H9 (cell line): ENCODE results near the gene RBL2. TPM values are rescaled to one million over a fixed set of nuclear protein-coding genes. Genes with fewer than 3 reads are reported as not detected.

Experiments used
- DNase-seq: peaks from one replicate; pipeline ENCODE4 v3.0.0-alpha.2; 2017
- H2AFZ ChIP-seq: one replicate; pipeline ENCODE4 v1.6.1; 2013; ENCODE audit warnings: mild to moderate bottlenecking, low read length, control low read depth, moderate library complexity
- H2AK5ac ChIP-seq: 2 replicates; pipeline ENCODE4 v1.6.1; 2013; ENCODE audit warnings: low read length, control low read depth, mixed read lengths; ENCODE audit not compliant: insufficient read length
- H2BK120ac ChIP-seq: one replicate; pipeline ENCODE4 v1.6.1; 2013; ENCODE audit warnings: low read depth, mild to moderate bottlenecking, low read length, control low read depth, inconsistent platforms; ENCODE audit not compliant: poor library complexity, severe bottlenecking
- H2BK12ac ChIP-seq: 2 replicates; pipeline ENCODE4 v1.6.1; 2013; ENCODE audit warnings: low read length, control low read depth, mixed read lengths, low read depth; ENCODE audit not compliant: insufficient read length
- H2BK15ac ChIP-seq: 2 replicates; pipeline ENCODE4 v1.6.1; 2013; ENCODE audit warnings: low read depth, low read length, control low read depth
- H2BK20ac ChIP-seq: one replicate; pipeline ENCODE4 v1.6.1; 2013; ENCODE audit warnings: low read depth, mild to moderate bottlenecking, low read length, control low read depth, inconsistent platforms; ENCODE audit not compliant: poor library complexity, severe bottlenecking
- H2BK5ac ChIP-seq: 2 replicates; pipeline ENCODE4 v1.6.1; 2013; ENCODE audit warnings: low read length, control low read depth, mixed read lengths; ENCODE audit not compliant: insufficient read length
- H3K14ac ChIP-seq: 2 replicates; pipeline ENCODE4 v1.6.1; 2013; ENCODE audit warnings: low read length, control low read depth; ENCODE audit not compliant: insufficient read depth
- H3K18ac ChIP-seq: 2 replicates; pipeline ENCODE4 v1.6.1; 2013; ENCODE audit warnings: low read depth, mild to moderate bottlenecking, mixed read lengths, low read length, control low read depth; ENCODE audit not compliant: insufficient read length
- H3K23ac ChIP-seq: 2 replicates; pipeline ENCODE4 v1.6.1; 2013; ENCODE audit warnings: low read length, control low read depth, mixed read lengths, low read depth; ENCODE audit not compliant: insufficient read length
- H3K23me2 ChIP-seq: 2 replicates; pipeline ENCODE4 v1.6.1; 2013; ENCODE audit warnings: low read depth, mild to moderate bottlenecking, mixed read lengths, low read length, control low read depth; ENCODE audit not compliant: insufficient read length, poor library complexity, severe bottlenecking
- H3K27ac ChIP-seq: 2 replicates; pipeline ENCODE4 v1.5.1; 2013; ENCODE audit warnings: low read length, control low read depth, mixed read lengths, low read depth; ENCODE audit not compliant: insufficient read length
- H3K27me3 ChIP-seq: 2 replicates; pipeline ENCODE4 v1.6.1; 2013; ENCODE audit warnings: low read length, control low read depth, inconsistent platforms; ENCODE audit not compliant: insufficient read depth
- H3K4ac ChIP-seq: 2 replicates; pipeline ENCODE4 v1.6.1; 2013; ENCODE audit warnings: low read depth, mild to moderate bottlenecking, control low read depth, inconsistent platforms, low read length, moderate library complexity
- H3K4me1 ChIP-seq: 2 replicates; pipeline ENCODE4 v1.6.1; 2013; ENCODE audit warnings: low read length, control low read depth, inconsistent platforms; ENCODE audit not compliant: insufficient read depth
- H3K4me2 ChIP-seq: 2 replicates; pipeline ENCODE4 v1.6.1; 2013; ENCODE audit warnings: low read length, control low read depth, mixed read lengths; ENCODE audit not compliant: insufficient read length, insufficient read depth
- H3K56ac ChIP-seq: 2 replicates; pipeline ENCODE4 v1.6.1; 2013; ENCODE audit warnings: low read depth, mild to moderate bottlenecking, mixed read lengths, low read length, control low read depth; ENCODE audit not compliant: insufficient read length
- H3K79me1 ChIP-seq: 2 replicates; pipeline ENCODE4 v1.6.1; 2013; ENCODE audit warnings: low read depth, mild to moderate bottlenecking, moderate library complexity, low read length, control low read depth, inconsistent platforms; ENCODE audit not compliant: insufficient read depth, poor library complexity, severe bottlenecking
- H3K79me2 ChIP-seq: 2 replicates; pipeline ENCODE4 v1.6.1; 2013; ENCODE audit warnings: low read length, control low read depth, inconsistent platforms; ENCODE audit not compliant: insufficient read depth
- H3K9ac ChIP-seq: 2 replicates; pipeline ENCODE4 v1.6.1; 2013; ENCODE audit warnings: low read length, control low read depth, mixed read lengths; ENCODE audit not compliant: insufficient read length; ENCODE audit errors: extremely low read depth
- H3K9me3 ChIP-seq: one replicate; pipeline ENCODE4 v1.6.1; 2013; ENCODE audit warnings: low read depth, low read length, inconsistent platforms; ENCODE audit not compliant: control insufficient read depth
- H3T11ph ChIP-seq: one replicate; pipeline ENCODE4 v1.6.1; 2013; ENCODE audit warnings: mild to moderate bottlenecking, low read length, control low read depth, inconsistent platforms
- H4K20me1 ChIP-seq: one replicate; pipeline ENCODE4 v1.6.1; 2013; ENCODE audit not compliant: control insufficient read depth, insufficient read length, insufficient read depth
- H4K5ac ChIP-seq: 2 replicates; pipeline ENCODE4 v1.6.1; 2013; ENCODE audit warnings: low read depth, mild to moderate bottlenecking, mixed read lengths, low read length, control low read depth; ENCODE audit not compliant: insufficient read length
- H4K8ac ChIP-seq: replicated peaks from 2 replicates; pipeline ENCODE4 v1.6.1; 2013; ENCODE audit warnings: low read length, control low read depth, mixed read lengths, low read depth; ENCODE audit not compliant: insufficient read length
- H4K91ac ChIP-seq: 2 replicates; pipeline ENCODE4 v1.6.1; 2013; ENCODE audit warnings: low read depth, mild to moderate bottlenecking, moderate library complexity, mixed read lengths, low read length, control low read depth; ENCODE audit not compliant: insufficient read length
- H3K27ac Mint-ChIP-seq, 3 experiments: 2 replicates in 2 of 3; 3 replicates in 1 of 3; pipeline ENCODE4 v1.8.0; 2020 to 2021; ENCODE audit warnings: mixed read lengths in 3 of 3, mild to moderate bottlenecking in 1 of 3, moderate library complexity in 1 of 3
- H3K27me3 Mint-ChIP-seq: 2 replicates; pipeline ENCODE4 v1.8.0; 2021; ENCODE audit warnings: low read depth, mild to moderate bottlenecking, moderate library complexity, mixed read lengths
- H3K36me3 Mint-ChIP-seq, 3 experiments: 2 replicates in 2 of 3; 3 replicates in 1 of 3; pipeline ENCODE4 v1.8.0; 2020 to 2021; ENCODE audit warnings: low read depth in 3 of 3, mixed read lengths in 3 of 3; ENCODE audit not compliant: insufficient read depth in 1 of 3
- H3K4me1 Mint-ChIP-seq, 2 experiments: 2 replicates each; pipeline ENCODE4 v1.8.0; 2020; ENCODE audit warnings: mixed read lengths in 2 of 2
- H3K4me3 Mint-ChIP-seq, 2 experiments: 2 replicates in 1 of 2; 3 replicates in 1 of 2; pipeline ENCODE4 v1.8.0; 2020 to 2021; ENCODE audit warnings: mild to moderate bottlenecking in 2 of 2, mixed read lengths in 2 of 2, moderate library complexity in 1 of 2
- H3K9me3 Mint-ChIP-seq, 2 experiments: 2 replicates in 1 of 2; 3 replicates in 1 of 2; pipeline ENCODE4 v1.8.0; 2020; ENCODE audit warnings: mild to moderate bottlenecking in 2 of 2, mixed read lengths in 2 of 2, moderate library complexity in 1 of 2
- CTCF ChIP-seq: fragments of 200-600 bp; sonication (generic); conservative IDR thresholded peaks from 3 replicates; pipeline ENCODE4 v1.8.0; 2021; ENCODE audit warnings: antibody characterized with exemption, mild to moderate bottlenecking
- WGBS: extraction: QIAGEN DNeasy Blood & Tissue Kit; methylation state at CpG from one replicate; pipeline ENCODE4 v1.1.7; 2013; ENCODE audit warnings: missing lambda C conversion rate, low lambda C conversion rate, mixed read lengths; ENCODE audit not compliant: insufficient read length; ENCODE audit errors: extremely low coverage; 5-methylcytosine and 5-hydroxymethylcytosine counted together
- total RNA-seq: library from RNA; stranded (reverse); gene quantifications from 2 replicates; pipeline ENCODE4 v1.2.1, GENCODE V29; 2021

Gene RBL2
- total RNA-seq, 1 experiment from 2014 or later: 17.3 TPM

- no peak overlapping the region for H3K27ac ChIP-seq
Observed at GRCh38 chr16:53489755-53490154, 55.5 kb downstream of the RBL2 start.

More at GRCh38 chr16:53489755-53490154, 55.5 kb downstream of the RBL2 start:
- Histone ChIP-seq H2BK120ac (no peak overlapping the region), H3K56ac (no peak overlapping the region), H3T11ph (no peak overlapping the region), H4K20me1 (no peaks in the 10 kb centered on the region), H3K18ac (no peak overlapping the region), H2BK15ac (no peak overlapping the region), H4K91ac (no peak overlapping the region), H3K4me1 (no peaks in the 10 kb centered on the region), H3K79me2 (no peaks in the 10 kb centered on the region), H2BK20ac (no peak overlapping the region), H3K23ac (no peak overlapping the region), H3K4ac (no peak overlapping the region), H2AFZ (no peak overlapping the region), H3K9ac (no peak overlapping the region), H3K27me3 (no peaks in the 10 kb centered on the region), H2AK5ac (no peak overlapping the region), H4K8ac (no peak overlapping the region), H3K23me2 (no peaks in the 10 kb centered on the region), H3K9me3 (peaks cover 10% of the 10 kb centered on the region), H4K5ac (no peak overlapping the region), H3K79me1 (no peaks in the 10 kb centered on the region), H3K14ac (no peak overlapping the region), H3K4me2 (no peak overlapping the region), H2BK5ac (no peak overlapping the region), H2BK12ac (no peak overlapping the region)
- no CpG with 5 or more reads among the region's 1 CpG for WGBS
- no peaks in the 10 kb centered on the region; the same call in 1 of the 2 replicates for H3K27me3 Mint-ChIP-seq
- no peak overlapping the region for H3K27ac Mint-ChIP-seq
- no peaks in the 10 kb centered on the region for H3K4me1 Mint-ChIP-seq
- no peak for TF ChIP-seq CTCF
- H3K36me3 Mint-ChIP-seq: peaks cover 34 to 81% (median 68%) of the 10 kb centered on the region in 3 experiments
- no peak for DNase-seq
- H3K9me3 Mint-ChIP-seq: peaks cover 16 to 17% of the 10 kb centered on the region in 2 experiments
- no peak overlapping the region for H3K4me3 Mint-ChIP-seq
